HEK293 (cell line): ENCODE results near the gene TUBB2B.

Source experiments
- CTCF ChIA-PET: fragments of 350-600 bp; formaldehyde crosslinking; extraction: SDS; loops from one replicate; lab custom pipeline; 2021; ENCODE audit warnings: antibody characterized with exemption; lab: Yijun Ruan, JAX
- POLR2A ChIA-PET: fragments of 300-600 bp; formaldehyde crosslinking; extraction: SDS; loops from one replicate; lab custom pipeline; 2020; ENCODE audit warnings: antibody characterized with exemption, inconsistent platforms; lab: Yijun Ruan, JAX
- H3K27ac ChIP-seq: fragments of 200-500 bp; sonication (Bioruptor generic); 2 replicates; pipeline ENCODE4 v1.5.1; 2014; ENCODE audit warnings: low read depth, low read length, control low read depth, inconsistent platforms; ENCODE audit errors: extremely low read depth
- H3K36me3 ChIP-seq, 2 experiments: fragments of 200-500 bp in 1 of 2; sonication (Bioruptor generic) in 1 of 2; 1 replicate in 1 of 2; 2 replicates in 1 of 2; pipeline ENCODE4 v1.5.1; 2014 to 2017; ENCODE audit warnings: inconsistent platforms in 2 of 2, low read length in 2 of 2; ENCODE audit not compliant: control insufficient read depth in 2 of 2, insufficient read depth in 1 of 2
- H3K4me1 ChIP-seq: fragments of 200-500 bp; sonication (Bioruptor generic); 2 replicates; pipeline ENCODE4 v1.5.1; 2014; ENCODE audit warnings: mild to moderate bottlenecking, low read length, inconsistent platforms; ENCODE audit not compliant: control insufficient read depth, insufficient read depth
- H3K4me3 ChIP-seq: 2 replicates; pipeline ENCODE4 v1.5.1; 2011; ENCODE audit warnings: low read depth, mild to moderate bottlenecking, control low read depth, low read length, moderate library complexity
- H3K9me3 ChIP-seq: fragments of 200-500 bp; sonication (Bioruptor generic); 2 replicates; pipeline ENCODE4 v1.5.1; 2014; ENCODE audit warnings: low read depth, low read length, inconsistent platforms; ENCODE audit not compliant: control insufficient read depth, insufficient read depth
- GLIS2 ChIP-seq: fragments of 450-650 bp; formaldehyde crosslinking; IDR thresholded peaks from 2 replicates; pipeline ENCODE4 v1.5.1; 2016; ENCODE audit warnings: missing biosample characterization, missing genetic modification characterization
- PATZ1 ChIP-seq: fragments of 450-650 bp; formaldehyde crosslinking; IDR thresholded peaks from 2 replicates; pipeline ENCODE4 v1.5.1; 2016; ENCODE audit warnings: missing biosample characterization, missing genetic modification characterization
- RBAK ChIP-seq: fragments of 450-650 bp; formaldehyde crosslinking; IDR thresholded peaks from 2 replicates; pipeline ENCODE4 v1.5.1; 2016; ENCODE audit warnings: missing biosample characterization, missing genetic modification characterization
- ZBTB8A ChIP-seq: fragments of 450-650 bp; formaldehyde crosslinking; IDR thresholded peaks from 2 replicates; pipeline ENCODE4 v1.5.1; 2016; ENCODE audit warnings: missing biosample characterization, missing genetic modification characterization
- ZNF133 ChIP-seq: fragments of 450-650 bp; formaldehyde crosslinking; IDR thresholded peaks from 2 replicates; pipeline ENCODE4 v1.5.1; 2016; ENCODE audit warnings: missing biosample characterization, missing genetic modification characterization
- ZNF146 ChIP-seq: fragments of 450-650 bp; formaldehyde crosslinking; IDR thresholded peaks from 2 replicates; pipeline ENCODE4 v1.5.1; 2016; ENCODE audit warnings: missing biosample characterization, missing genetic modification characterization
- ZNF280C ChIP-seq: fragments of 450-650 bp; formaldehyde crosslinking; IDR thresholded peaks from 2 replicates; pipeline ENCODE4 v1.5.1; 2016; ENCODE audit warnings: missing biosample characterization, missing genetic modification characterization
- ZNF302 ChIP-seq: fragments of 450-650 bp; formaldehyde crosslinking; IDR thresholded peaks from 2 replicates; pipeline ENCODE4 v1.5.1; 2016; ENCODE audit warnings: missing biosample characterization, missing genetic modification characterization, low read depth
- ZNF488 ChIP-seq: fragments of 450-650 bp; formaldehyde crosslinking; IDR thresholded peaks from 2 replicates; pipeline ENCODE4 v1.5.1; 2016; ENCODE audit warnings: missing biosample characterization, missing genetic modification characterization
- ZNF600 ChIP-seq: fragments of 450-650 bp; formaldehyde crosslinking; IDR thresholded peaks from 2 replicates; pipeline ENCODE4 v1.5.1; 2016; ENCODE audit warnings: missing biosample characterization, missing genetic modification characterization
- ZNF701 ChIP-seq: fragments of 450-650 bp; formaldehyde crosslinking; IDR thresholded peaks from 2 replicates; pipeline ENCODE4 v1.5.1; 2016; ENCODE audit warnings: missing biosample characterization, missing genetic modification characterization
- ZSCAN16 ChIP-seq: fragments of 450-650 bp; formaldehyde crosslinking; IDR thresholded peaks from 2 replicates; pipeline ENCODE4 v1.5.1; 2016; ENCODE audit warnings: missing biosample characterization, missing genetic modification characterization
- ZXDB ChIP-seq: fragments of 450-650 bp; formaldehyde crosslinking; IDR thresholded peaks from 2 replicates; pipeline ENCODE4 v1.5.1; 2016; ENCODE audit warnings: missing biosample characterization, missing genetic modification characterization
- TF ChIP-seq, protein P1 (sequence below): fragments of 450-650 bp; formaldehyde crosslinking; IDR thresholded peaks from 2 replicates; pipeline ENCODE4 v1.5.1; 2016; ENCODE audit warnings: missing biosample characterization, missing genetic modification characterization
- TF ChIP-seq, protein P2 (sequence below): fragments of 450-650 bp; formaldehyde crosslinking; IDR thresholded peaks from 2 replicates; pipeline ENCODE4 v1.5.1; 2017; ENCODE audit warnings: missing biosample characterization, missing genetic modification characterization

Gene TUBB2B

DNA sequence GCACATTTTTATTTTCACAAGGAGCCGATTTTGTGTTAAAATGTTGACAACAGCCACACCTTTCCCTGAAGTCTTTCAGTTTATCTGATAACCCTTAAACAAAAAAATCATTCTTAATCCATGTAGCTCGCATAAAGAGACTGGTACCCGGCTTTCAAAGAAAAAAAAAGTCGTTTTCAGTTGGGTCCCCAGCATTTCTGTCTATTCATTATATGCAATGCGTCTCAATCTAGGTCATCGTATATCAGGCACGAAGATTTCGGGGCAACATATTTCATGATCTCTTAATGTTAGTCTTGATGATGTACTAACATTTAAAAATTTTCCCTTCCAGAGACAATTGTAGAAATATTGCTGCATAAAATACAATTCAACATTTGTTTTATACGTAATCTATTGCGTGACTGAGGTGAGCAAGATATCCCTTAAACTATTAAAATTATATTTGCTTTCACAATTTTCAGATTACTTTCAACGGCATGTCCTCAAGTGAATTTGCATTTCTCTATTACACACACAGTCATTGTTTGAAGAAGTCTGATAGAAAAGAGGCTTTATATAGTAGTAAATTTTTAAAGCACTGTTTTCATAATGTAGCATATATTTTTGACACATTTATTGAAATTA is 2.9 kb upstream of the TUBB2B start (continued):
- TF ChIP-seq ZNF488 (tag by site-specific recombination) (no peak), ZNF280C (no peak), ZSCAN16 (tag by site-specific recombination) (no peak), RBAK (tag by site-specific recombination) (no peak)

DNA sequence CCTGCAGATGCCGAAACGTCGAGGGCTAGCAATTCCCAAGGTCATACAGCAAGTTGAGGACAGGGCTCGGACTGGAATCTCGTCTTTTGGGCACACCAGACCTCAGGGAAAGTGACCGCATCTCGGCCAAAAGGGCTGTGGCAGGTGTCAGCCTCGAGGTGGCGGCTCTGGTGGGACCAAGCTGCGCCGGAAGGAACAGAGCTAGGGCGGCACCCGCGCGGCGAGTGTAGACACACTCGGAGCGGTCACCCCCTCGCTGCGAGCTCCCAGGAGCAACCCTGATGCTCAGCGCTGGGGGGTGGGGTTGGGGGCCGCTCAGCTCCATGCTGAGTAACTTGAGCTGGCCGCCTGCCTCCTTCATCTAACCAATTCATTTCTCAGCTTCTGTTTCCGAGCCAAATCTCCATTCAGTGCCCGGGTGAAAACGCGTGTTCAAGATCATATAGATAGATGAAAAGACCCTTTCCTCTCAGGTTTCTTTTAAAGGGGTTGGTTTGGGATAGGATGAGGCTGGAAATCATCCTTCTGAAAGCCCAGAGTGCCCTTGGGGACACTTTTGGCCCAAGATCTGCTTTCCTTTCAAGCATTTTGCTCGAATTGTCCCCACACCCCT is 2.2 kb upstream of the TUBB2B start:
- H3K36me3 ChIP-seq = peaks cover 0 to 7% of the 10 kb centered on the region in 2 experiments; a peak in 1 of 3 replicates
- ChIA-PET CTCF (interaction anchor here (0.6 to 3.0 kb wide), 2 partner anchors 22 to 238 kb away, joined by 3 to 27 read pairs; no protein-coding TSS in a partner anchor), POLR2A (interaction anchor here (0.9 to 3.5 kb wide), 3 partner anchors 17 to 72 kb away, joined by 4 to 21 read pairs (median 16); partner anchors contain the start of gene TUBB2A)
- H3K27ac ChIP-seq = no peak overlapping the region
- peaks cover 8% of the 10 kb centered on the region; the same call in 1 of the 2 replicates for H3K4me1 ChIP-seq
- 0 out of 2 replicates have a peak, but pooled peaks have one; percentile 38 for TF ChIP-seq PATZ1 (tag by site-specific recombination)
- 0 out of 2 replicates have a peak, but pooled peaks have one; percentile 11 for TF ChIP-seq ZBTB8A
- TF ChIP-seq ZNF701 (tag by site-specific recombination) = no peak
- no peak for TF ChIP-seq ZNF302 (tag by site-specific recombination)
- peak; percentile 63 for TF ChIP-seq ZNF600 (tag by site-specific recombination)
- TF ChIP-seq ZNF133 (tag by site-specific recombination) = no peak
- TF ChIP-seq GLIS2 = no peak
- TF ChIP-seq ZNF146 (tag by site-specific recombination) = no peak
- TF ChIP-seq ZXDB (tag by site-specific recombination) = no peak
- TF ChIP-seq, protein P1, sequence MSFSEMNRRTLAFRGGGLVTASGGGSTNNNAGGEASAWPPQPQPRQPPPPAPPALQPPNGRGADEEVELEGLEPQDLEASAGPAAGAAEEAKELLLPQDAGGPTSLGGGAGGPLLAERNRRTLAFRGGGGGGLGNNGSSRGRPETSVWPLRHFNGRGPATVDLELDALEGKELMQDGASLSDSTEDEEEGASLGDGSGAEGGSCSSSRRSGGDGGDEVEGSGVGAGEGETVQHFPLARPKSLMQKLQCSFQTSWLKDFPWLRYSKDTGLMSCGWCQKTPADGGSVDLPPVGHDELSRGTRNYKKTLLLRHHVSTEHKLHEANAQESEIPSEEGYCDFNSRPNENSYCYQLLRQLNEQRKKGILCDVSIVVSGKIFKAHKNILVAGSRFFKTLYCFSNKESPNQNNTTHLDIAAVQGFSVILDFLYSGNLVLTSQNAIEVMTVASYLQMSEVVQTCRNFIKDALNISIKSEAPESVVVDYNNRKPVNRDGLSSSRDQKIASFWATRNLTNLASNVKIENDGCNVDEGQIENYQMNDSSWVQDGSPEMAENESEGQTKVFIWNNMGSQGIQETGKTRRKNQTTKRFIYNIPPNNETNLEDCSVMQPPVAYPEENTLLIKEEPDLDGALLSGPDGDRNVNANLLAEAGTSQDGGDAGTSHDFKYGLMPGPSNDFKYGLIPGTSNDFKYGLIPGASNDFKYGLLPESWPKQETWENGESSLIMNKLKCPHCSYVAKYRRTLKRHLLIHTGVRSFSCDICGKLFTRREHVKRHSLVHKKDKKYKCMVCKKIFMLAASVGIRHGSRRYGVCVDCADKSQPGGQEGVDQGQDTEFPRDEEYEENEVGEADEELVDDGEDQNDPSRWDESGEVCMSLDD (tag by site-specific recombination) = no peak
- TF ChIP-seq, protein P2, sequence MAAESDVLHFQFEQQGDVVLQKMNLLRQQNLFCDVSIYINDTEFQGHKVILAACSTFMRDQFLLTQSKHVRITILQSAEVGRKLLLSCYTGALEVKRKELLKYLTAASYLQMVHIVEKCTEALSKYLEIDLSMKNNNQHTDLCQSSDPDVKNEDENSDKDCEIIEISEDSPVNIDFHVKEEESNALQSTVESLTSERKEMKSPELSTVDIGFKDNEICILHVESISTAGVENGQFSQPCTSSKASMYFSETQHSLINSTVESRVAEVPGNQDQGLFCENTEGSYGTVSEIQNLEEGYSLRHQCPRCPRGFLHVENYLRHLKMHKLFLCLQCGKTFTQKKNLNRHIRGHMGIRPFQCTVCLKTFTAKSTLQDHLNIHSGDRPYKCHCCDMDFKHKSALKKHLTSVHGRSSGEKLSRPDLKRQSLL (tag by site-specific recombination) = peak; percentile 42; the same call in 1 of the 2 replicates
- no peaks in the 10 kb centered on the region for H3K9me3 ChIP-seq
- H3K4me3 ChIP-seq = no peak overlapping the region
